ENCODE data around the gene CNBD2.
"Not testable (repeated sequence)": the region's sequence is repeated elsewhere in the genome, so short reads cannot be mapped to it uniquely, and the experiment has no call there.

Gene CNBD2

GRCh38 chr20:35967979-35968640 lies at the start of gene CNBD2:
Gene CNBD2, plus strand, starts transcription at chr20:35968590. Its CDS starts 173 bp downstream, at chr20:35968763.
- DNase-seq (ENCODE audit: low read depth): no peak

GRCh38 chr20:35920523-35920922 lies 47.9 kb upstream of the CNBD2 start:
- DNase-seq (ENCODE audit: low read depth): no peak

GRCh38 chr20:35929301-35929700 lies 39.1 kb upstream of the CNBD2 start:
- no peak for DNase-seq (ENCODE audit: low read depth)

- no peak for DNase-seq (ENCODE audit: low read depth)
Measured at GRCh38 chr20:35934050-35934449, 34.3 kb upstream of the CNBD2 start.

GRCh38 chr20:35939264-35939663 lies 29.1 kb upstream of the CNBD2 start:
- no peak for DNase-seq (ENCODE audit: low read depth)

GRCh38 chr20:35941620-35942019 lies 26.8 kb upstream of the CNBD2 start:
- no peak for DNase-seq (ENCODE audit: low read depth)

GRCh38 chr20:35942243-35942642 lies 26.1 kb upstream of the CNBD2 start:
- DNase-seq (ENCODE audit: low read depth): no peak

GRCh38 chr20:35947489-35947888 lies 20.9 kb upstream of the CNBD2 start:
- DNase-seq (ENCODE audit: low read depth): no peak

GRCh38 chr20:35947907-35948306 lies 20.5 kb upstream of the CNBD2 start:
- DNase-seq (ENCODE audit: low read depth): no peak

GRCh38 chr20:35950093-35950492 lies 18.3 kb upstream of the CNBD2 start:
- DNase-seq (ENCODE audit: low read depth): no peak

- not testable (repeated sequence) for DNase-seq (ENCODE audit: low read depth)
Measured at GRCh38 chr20:35952080-35952479, 16.3 kb upstream of the CNBD2 start.

GRCh38 chr20:35952480-35953386 lies 15.7 kb upstream of the CNBD2 start:
- no peak for DNase-seq (ENCODE audit: low read depth)

GRCh38 chr20:35953387-35954199 lies 14.8 kb upstream of the CNBD2 start:
- DNase-seq (ENCODE audit: low read depth): peak; percentile 49

- DNase-seq (ENCODE audit: low read depth): peak; percentile 94
Measured at GRCh38 chr20:35954200-35954906, 14.0 kb upstream of the CNBD2 start, which contains the start of gene SCAND1. Gene SCAND1, minus strand, starts transcription at chr20:35954502. Its CDS starts 218 bp downstream, at chr20:35954284.

GRCh38 chr20:35954907-35955251 lies 13.5 kb upstream of the CNBD2 start:
- no peak for DNase-seq (ENCODE audit: low read depth)

- no peak for DNase-seq (ENCODE audit: low read depth)
Measured at GRCh38 chr20:35956616-35957015, 11.8 kb upstream of the CNBD2 start.

GRCh38 chr20:35959291-35959690 lies 9.1 kb upstream of the CNBD2 start:
- not testable (repeated sequence) for DNase-seq (ENCODE audit: low read depth)

- no peak for DNase-seq (ENCODE audit: low read depth)
Measured at GRCh38 chr20:35963878-35964277, 4.5 kb upstream of the CNBD2 start.

- no peak for DNase-seq (ENCODE audit: low read depth)
Measured at GRCh38 chr20:35968930-35969329, 540 bp downstream of the CNBD2 start.

- DNase-seq (ENCODE audit: low read depth): no peak
Measured at GRCh38 chr20:35971981-35972380, 3.6 kb downstream of the CNBD2 start.

- DNase-seq (ENCODE audit: low read depth): no peak
Measured at GRCh38 chr20:35972462-35972861, 4.1 kb downstream of the CNBD2 start.

- DNase-seq (ENCODE audit: low read depth): no peak
Measured at GRCh38 chr20:35974256-35974655, 5.9 kb downstream of the CNBD2 start.

Measured in activated T-helper 9 cell treated with anti-CD3 and anti-CD28 coated beads, Interleukin-2, amount 50 U/mL, for 16 hours (primary cell).